GDM1 (cell line): Measurements from ENCODE around the gene CCL4L2.
"Not testable (repeated sequence)": the region's sequence is repeated elsewhere in the genome, so short reads cannot be mapped to it uniquely, and the experiment has no call there.

Experiments
- DNase-seq: peaks from one replicate; lab custom pipeline; 2025; lab: John Stamatoyannopoulos, UW

The CCL4L2 gene

DNA sequence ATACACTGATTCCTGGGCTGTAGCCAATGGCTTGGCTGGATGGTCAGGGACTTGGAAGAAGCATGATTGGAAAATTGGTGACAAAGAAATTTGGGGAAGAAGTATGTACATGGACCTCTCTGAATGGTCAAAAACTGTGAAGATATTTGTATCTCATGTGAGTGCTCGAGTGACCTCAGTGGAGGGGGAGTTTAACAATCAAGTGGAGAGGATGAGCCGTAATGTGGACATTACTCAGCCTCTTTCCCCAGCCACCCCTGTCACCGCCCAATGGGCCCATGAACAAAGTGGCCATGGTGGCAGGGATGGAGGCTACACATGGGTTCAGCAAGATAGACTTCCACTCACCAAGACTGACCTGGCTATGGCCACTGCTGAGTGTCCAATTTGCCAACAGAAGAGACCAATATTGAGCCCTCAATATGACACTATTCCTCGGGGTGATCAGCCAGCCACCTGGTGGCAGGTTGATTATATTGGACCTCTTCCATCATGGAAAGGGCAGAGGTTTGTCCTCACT, 10.8 kb downstream of the CCL4L2 start:
- not testable (repeated sequence) for DNase-seq

DNA sequence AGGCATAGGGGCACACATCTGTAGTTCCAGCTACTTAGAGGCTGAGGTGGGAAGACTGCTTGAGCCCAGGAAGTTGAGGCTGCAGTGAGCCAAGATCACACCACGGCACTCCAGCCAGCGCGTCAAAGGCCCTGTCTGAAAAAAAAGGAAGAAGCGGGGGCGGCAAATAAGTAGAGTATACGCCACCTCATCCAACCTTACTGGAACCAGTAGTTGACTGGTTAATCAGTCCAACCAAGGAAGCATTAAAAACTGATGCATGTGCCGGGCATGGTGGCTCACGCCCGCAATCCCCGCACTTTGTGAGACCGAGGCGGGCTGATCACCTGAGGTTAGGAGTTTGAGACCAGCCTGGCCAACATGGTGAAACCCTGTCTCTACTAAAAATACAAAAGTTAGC, 12.1 kb downstream of the CCL4L2 start:
- DNase-seq = not testable (repeated sequence)

GRCh38 chr17:36229644-36230043, 18.8 kb downstream of the CCL4L2 start:
- not testable (repeated sequence) for DNase-seq

DNA sequence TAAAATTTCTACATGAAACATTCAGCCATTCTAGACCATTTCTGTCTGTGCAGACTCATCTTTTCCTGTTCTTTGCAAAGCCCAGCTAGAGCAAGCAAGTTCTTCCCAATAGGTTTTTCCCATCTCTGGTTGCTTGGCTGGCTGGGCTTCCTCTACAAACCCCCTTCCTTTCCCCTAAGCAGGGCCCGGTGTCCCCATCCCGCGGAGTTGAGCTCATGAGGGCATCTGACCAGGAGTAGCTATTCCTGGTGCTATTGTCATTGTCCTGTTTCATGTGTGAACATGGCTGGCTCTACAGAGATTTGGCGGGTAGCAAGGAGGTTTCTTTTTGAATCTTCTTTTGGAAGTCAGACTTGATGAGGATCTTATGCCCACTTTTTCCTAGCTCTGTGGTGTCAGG, 31.2 kb downstream of the CCL4L2 start:
- not testable (repeated sequence) for DNase-seq
